OCI-LY1 (cell line): ENCODE measurements around the gene DLX3.

Source experiments
- H2AFZ ChIP-seq: fragments of 200-600 bp; sonication (generic), shearing (Covaris generic); 2 replicates; pipeline ENCODE4 v1.6.0; 2014; ENCODE audit warnings: antibody characterized with exemption, mild to moderate bottlenecking, low read length
- H3F3A ChIP-seq: fragments of 200-600 bp; sonication (generic), shearing (Covaris generic); 2 replicates; pipeline ENCODE4 v1.6.0; 2014; ENCODE audit warnings: mild to moderate bottlenecking, antibody characterized with exemption, low read length, moderate library complexity; ENCODE audit not compliant: insufficient read depth
- H3K27ac ChIP-seq: fragments of 200-600 bp; sonication (generic); 2 replicates; pipeline ENCODE4 v1.5.1; 2014; ENCODE audit warnings: low read length, mixed run types, mild to moderate bottlenecking, low read depth; ENCODE audit not compliant: poor library complexity, severe bottlenecking
- H3K27me3 ChIP-seq: fragments of 200-600 bp; sonication (generic); 2 replicates; pipeline ENCODE4 v1.6.0; 2014; ENCODE audit warnings: antibody characterized with exemption, mild to moderate bottlenecking, low read length, moderate library complexity; ENCODE audit not compliant: insufficient read depth
- H3K36me3 ChIP-seq: fragments of 200-600 bp; sonication (generic); 2 replicates; pipeline ENCODE4 v1.6.1; 2014; ENCODE audit warnings: mild to moderate bottlenecking, antibody characterized with exemption, low read length, moderate library complexity, mixed read lengths; ENCODE audit not compliant: insufficient read depth
- H3K4me1 ChIP-seq: fragments of 200-600 bp; sonication (generic); 2 replicates; pipeline ENCODE4 v1.5.1; 2014; ENCODE audit warnings: mild to moderate bottlenecking, low read length, moderate library complexity; ENCODE audit not compliant: insufficient read depth, severe bottlenecking
- H3K4me2 ChIP-seq: fragments of 200-600 bp; sonication (generic), shearing (Covaris generic); 2 replicates; pipeline ENCODE4 v1.6.1; 2014; ENCODE audit warnings: low read length
- H3K4me3 ChIP-seq: fragments of 200-600 bp; sonication (generic); 2 replicates; pipeline ENCODE4 v1.5.1; 2014; ENCODE audit warnings: low read length, low read depth, mild to moderate bottlenecking, mixed read lengths; ENCODE audit not compliant: poor library complexity, severe bottlenecking
- H3K79me2 ChIP-seq: fragments of 200-600 bp; shearing (Covaris generic); 2 replicates; pipeline ENCODE4 v1.6.1; 2016; ENCODE audit warnings: mixed run types, low read length, mixed read lengths; ENCODE audit not compliant: insufficient read depth
- H3K9ac ChIP-seq: fragments of 200-600 bp; sonication (generic), shearing (Covaris generic); 2 replicates; pipeline ENCODE4 v1.6.1; 2014; ENCODE audit warnings: mild to moderate bottlenecking, low read length, mixed read lengths
- H3K9me2 ChIP-seq: fragments of 200-600 bp; sonication (generic), shearing (Covaris generic); 2 replicates; pipeline ENCODE4 v1.6.1; 2014; ENCODE audit warnings: low read depth, mild to moderate bottlenecking, low read length, mixed read lengths
- H3K9me3 ChIP-seq: fragments of 200-600 bp; shearing (Covaris generic); 2 replicates; pipeline ENCODE4 v1.6.1; 2014; ENCODE audit warnings: low read length, mixed read lengths
- H4K20me1 ChIP-seq: fragments of 200-600 bp; sonication (generic), shearing (Covaris generic); 2 replicates; pipeline ENCODE4 v1.6.0; 2016; ENCODE audit warnings: mild to moderate bottlenecking, low read length; ENCODE audit not compliant: insufficient read depth
- EZH2 ChIP-seq: fragments of 200-600 bp; sonication (generic), shearing (Covaris generic); IDR thresholded peaks from 2 replicates; pipeline ENCODE4 v1.8.0; 2017; ENCODE audit warnings: borderline replicate concordance, mixed run types, mild to moderate bottlenecking, antibody characterized with exemption, low read length, moderate library complexity, mixed read lengths
- TF ChIP-seq, protein P1 (sequence below): fragments of 200-600 bp; sonication (generic), shearing (Covaris generic); IDR thresholded peaks from 2 replicates; pipeline ENCODE4 v1.5.1; 2017; ENCODE audit warnings: mild to moderate bottlenecking, antibody characterized with exemption, low read length, moderate library complexity, mixed read lengths

DLX3 gene

GRCh38 chr17:49951362-49952082 lies 43.5 kb downstream of the DLX3 start:
- Histone ChIP-seq H3K4me2 (no peak overlapping the region), H3K9me3 (no peaks in the 10 kb centered on the region), H4K20me1 (no peaks in the 10 kb centered on the region), H3K9ac (no peak overlapping the region), H2AFZ (no peak overlapping the region), H3F3A (no peaks in the 10 kb centered on the region), H3K4me1 (no peaks in the 10 kb centered on the region), H3K27me3 (no peaks in the 10 kb centered on the region; the same call in 1 of the 2 replicates), H3K27ac (no peak overlapping the region), H3K4me3 (no peak overlapping the region), H3K9me2 (no peaks in the 10 kb centered on the region), H3K36me3 (no peaks in the 10 kb centered on the region), H3K79me2 (no peaks in the 10 kb centered on the region)
- TF ChIP-seq, protein P1, sequence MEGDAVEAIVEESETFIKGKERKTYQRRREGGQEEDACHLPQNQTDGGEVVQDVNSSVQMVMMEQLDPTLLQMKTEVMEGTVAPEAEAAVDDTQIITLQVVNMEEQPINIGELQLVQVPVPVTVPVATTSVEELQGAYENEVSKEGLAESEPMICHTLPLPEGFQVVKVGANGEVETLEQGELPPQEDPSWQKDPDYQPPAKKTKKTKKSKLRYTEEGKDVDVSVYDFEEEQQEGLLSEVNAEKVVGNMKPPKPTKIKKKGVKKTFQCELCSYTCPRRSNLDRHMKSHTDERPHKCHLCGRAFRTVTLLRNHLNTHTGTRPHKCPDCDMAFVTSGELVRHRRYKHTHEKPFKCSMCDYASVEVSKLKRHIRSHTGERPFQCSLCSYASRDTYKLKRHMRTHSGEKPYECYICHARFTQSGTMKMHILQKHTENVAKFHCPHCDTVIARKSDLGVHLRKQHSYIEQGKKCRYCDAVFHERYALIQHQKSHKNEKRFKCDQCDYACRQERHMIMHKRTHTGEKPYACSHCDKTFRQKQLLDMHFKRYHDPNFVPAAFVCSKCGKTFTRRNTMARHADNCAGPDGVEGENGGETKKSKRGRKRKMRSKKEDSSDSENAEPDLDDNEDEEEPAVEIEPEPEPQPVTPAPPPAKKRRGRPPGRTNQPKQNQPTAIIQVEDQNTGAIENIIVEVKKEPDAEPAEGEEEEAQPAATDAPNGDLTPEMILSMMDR = no peak
- TF ChIP-seq EZH2 = no peak

DNA sequence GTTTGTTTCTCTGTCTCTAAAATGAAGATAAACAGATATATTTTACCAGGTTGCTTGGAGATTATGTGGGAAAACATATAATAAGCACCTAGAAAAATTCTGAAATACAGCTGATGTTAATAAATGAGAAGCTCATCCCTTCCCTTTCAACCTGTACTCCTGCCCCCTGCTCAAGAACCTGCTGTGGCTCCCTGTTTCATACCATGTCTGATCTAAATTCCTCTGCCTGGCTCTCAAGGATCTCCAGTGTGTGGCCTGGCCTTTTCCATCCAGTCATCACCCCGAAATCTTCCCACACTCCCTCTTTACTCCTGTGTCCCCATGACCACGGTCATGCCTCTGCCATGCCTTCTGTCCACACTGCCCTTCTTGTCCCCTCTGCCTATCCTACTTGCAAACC lies 45.4 kb downstream of the DLX3 start:
- no peak overlapping the region for H3K27ac ChIP-seq
- TF ChIP-seq, protein P1 = no peak
- no peak for TF ChIP-seq EZH2
- no peaks in the 10 kb centered on the region for H3K9me2 ChIP-seq
- H3F3A ChIP-seq = no peaks in the 10 kb centered on the region
- no peaks in the 10 kb centered on the region for H3K9me3 ChIP-seq
- H3K4me3 ChIP-seq = no peak overlapping the region
- no peak overlapping the region for H2AFZ ChIP-seq
- H3K9ac ChIP-seq = no peak overlapping the region
- no peaks in the 10 kb centered on the region for H3K36me3 ChIP-seq
- no peaks in the 10 kb centered on the region for H4K20me1 ChIP-seq
- H3K4me1 ChIP-seq = no peaks in the 10 kb centered on the region
- no peaks in the 10 kb centered on the region; the same call in 1 of the 2 replicates for H3K27me3 ChIP-seq
- no peaks in the 10 kb centered on the region for H3K79me2 ChIP-seq
- no peak overlapping the region for H3K4me2 ChIP-seq

DNA sequence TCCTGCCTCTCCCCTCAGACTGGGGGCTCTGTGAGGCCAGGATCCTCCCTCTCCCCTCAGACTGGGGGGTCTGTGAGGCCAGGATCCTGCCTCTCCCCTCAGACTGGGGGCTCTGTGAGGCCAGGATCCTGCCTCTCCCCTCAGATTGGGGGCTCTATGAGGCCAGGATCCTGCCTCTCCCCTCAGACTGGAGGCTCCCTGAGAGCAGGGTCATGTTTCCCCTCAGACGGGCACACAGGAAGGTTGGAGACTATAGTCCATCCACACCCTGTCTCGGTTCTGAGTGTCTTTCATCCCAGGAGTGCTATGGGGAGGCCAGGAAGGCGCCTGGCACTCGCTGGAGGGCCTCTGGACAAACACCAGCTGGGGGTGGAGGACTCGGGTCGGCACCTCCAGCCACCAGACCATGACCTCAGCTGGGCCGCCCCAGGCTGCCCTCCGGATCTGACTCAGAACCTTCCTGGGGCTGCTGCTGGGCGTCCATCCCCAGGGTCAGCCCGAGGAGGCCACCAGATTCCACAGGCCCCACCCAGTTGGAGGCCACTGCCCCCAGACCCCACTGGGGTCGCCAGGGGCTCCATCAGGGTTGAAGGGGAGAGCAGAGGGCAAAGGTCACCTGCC lies 48.0 kb downstream of the DLX3 start:
- no peaks in the 10 kb centered on the region for H3K9me3 ChIP-seq
- no peaks in the 10 kb centered on the region; the same call in 1 of the 2 replicates for H3K27me3 ChIP-seq
- H3F3A ChIP-seq = no peaks in the 10 kb centered on the region
- H3K36me3 ChIP-seq = no peaks in the 10 kb centered on the region
- no peak for TF ChIP-seq EZH2
- TF ChIP-seq, protein P1 = no peak
- H3K4me3 ChIP-seq = no peak overlapping the region
- no peaks in the 10 kb centered on the region for H4K20me1 ChIP-seq
- no peaks in the 10 kb centered on the region for H3K9me2 ChIP-seq
- no peaks in the 10 kb centered on the region for H3K4me1 ChIP-seq
- H2AFZ ChIP-seq = no peak overlapping the region
- H3K9ac ChIP-seq = no peak overlapping the region
- no peak overlapping the region for H3K27ac ChIP-seq
- no peak overlapping the region for H3K4me2 ChIP-seq
- H3K79me2 ChIP-seq = no peaks in the 10 kb centered on the region
